GM12891 (cell line): ENCODE data around the gene CD46.

Experiments
- PAX5 ChIP-seq: IDR thresholded peaks from 2 replicates; pipeline ENCODE4 v1.6.1; 2011; ENCODE audit warnings: low read length, moderate library complexity, mild to moderate bottlenecking; ENCODE audit not compliant: insufficient read depth, severe bottlenecking
- POLR2A ChIP-seq: IDR thresholded peaks from 2 replicates; pipeline ENCODE4 v1.6.1; 2011; ENCODE audit warnings: low read depth, low read length, control low read depth
- POLR2AphosphoS5 ChIP-seq: IDR thresholded peaks from 2 replicates; pipeline ENCODE4 v1.6.1; 2011; ENCODE audit warnings: low read depth, low read length, control low read depth
- TAF1 ChIP-seq: IDR thresholded peaks from 2 replicates; pipeline ENCODE4 v1.6.1; 2011; ENCODE audit warnings: low read depth, low read length, control low read depth

GRCh38 chr1:207763972-207764371, 12.1 kb downstream of the CD46 start:
- TF ChIP-seq POLR2AphosphoS5 (no peak), POLR2A (no peak), TAF1 (no peak), PAX5 (no peak)
